Measurements from ENCODE around the gene ILDR1.

GRCh38 chr3:122058294-122058693, 36.2 kb upstream of the ILDR1 start:
- TF ChIP-seq POLR2A (IDR thresholded peaks at IDR 0.05; ENCODE audit: low read depth, low read length) (no peak), POLR2AphosphoS5 (IDR thresholded peaks at IDR 0.05; ENCODE audit: low read depth, low read length) (no peak)
